Esophagus mucosa (tissue), 1 donor: ENCODE data around the gene NPB. TPM values are rescaled to one million over a fixed set of nuclear protein-coding genes. Genes with fewer than 3 reads are reported as not detected.

Experiments used
- ATAC-seq: fragments of 200-7000 bp; cut with Tn5 transposase; one replicate; pipeline ENCODE4 v1.9.1; 2020
- total RNA-seq: library from RNA; stranded (reverse); gene quantifications from one replicate; pipeline ENCODE4 v1.2.4, GENCODE V29; 2023
- donor health status: DM: yes; HTN: yes; CAD: no.

Gene NPB
- 0.24 TPM for total RNA-seq

DNA sequence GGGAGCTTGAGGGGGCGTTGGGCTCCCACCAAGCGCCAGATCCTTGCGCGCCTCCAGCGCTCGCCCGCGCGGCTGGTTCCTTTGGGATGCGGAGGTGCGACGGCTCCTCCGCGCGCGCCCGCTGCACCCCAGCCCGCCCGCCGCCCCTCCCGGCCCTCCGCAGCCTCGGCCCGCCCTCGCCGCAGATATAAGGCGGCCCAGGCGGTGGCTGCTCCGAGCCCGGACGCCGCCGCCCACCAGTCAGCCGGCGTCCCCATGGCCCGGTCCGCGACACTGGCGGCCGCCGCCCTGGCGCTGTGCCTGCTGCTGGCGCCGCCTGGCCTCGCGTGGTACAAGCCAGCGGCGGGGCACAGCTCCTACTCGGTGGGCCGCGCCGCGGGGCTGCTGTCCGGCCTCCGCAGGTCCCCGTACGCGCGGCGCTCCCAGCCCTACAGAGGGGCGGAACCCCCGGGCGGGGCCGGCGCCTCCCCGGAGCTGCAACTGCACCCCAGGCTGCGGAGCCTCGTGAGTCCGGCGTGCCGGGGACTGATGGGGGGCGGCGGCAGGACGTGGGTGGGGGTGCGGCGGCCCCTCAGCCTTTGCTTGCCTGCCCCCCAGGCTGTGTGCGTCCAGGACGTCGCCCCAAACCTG lies at the start of gene NPB:
Gene NPB, plus strand, starts transcription at position 216 of the 630 bp plus-strand sequence. Its CDS starts 40 bp downstream, at position 256.
- ATAC-seq = peak; percentile 15

- peak; percentile 62 for ATAC-seq
Observed at GRCh38 chr17:81854974-81855774, 46.9 kb upstream of the NPB start.

DNA sequence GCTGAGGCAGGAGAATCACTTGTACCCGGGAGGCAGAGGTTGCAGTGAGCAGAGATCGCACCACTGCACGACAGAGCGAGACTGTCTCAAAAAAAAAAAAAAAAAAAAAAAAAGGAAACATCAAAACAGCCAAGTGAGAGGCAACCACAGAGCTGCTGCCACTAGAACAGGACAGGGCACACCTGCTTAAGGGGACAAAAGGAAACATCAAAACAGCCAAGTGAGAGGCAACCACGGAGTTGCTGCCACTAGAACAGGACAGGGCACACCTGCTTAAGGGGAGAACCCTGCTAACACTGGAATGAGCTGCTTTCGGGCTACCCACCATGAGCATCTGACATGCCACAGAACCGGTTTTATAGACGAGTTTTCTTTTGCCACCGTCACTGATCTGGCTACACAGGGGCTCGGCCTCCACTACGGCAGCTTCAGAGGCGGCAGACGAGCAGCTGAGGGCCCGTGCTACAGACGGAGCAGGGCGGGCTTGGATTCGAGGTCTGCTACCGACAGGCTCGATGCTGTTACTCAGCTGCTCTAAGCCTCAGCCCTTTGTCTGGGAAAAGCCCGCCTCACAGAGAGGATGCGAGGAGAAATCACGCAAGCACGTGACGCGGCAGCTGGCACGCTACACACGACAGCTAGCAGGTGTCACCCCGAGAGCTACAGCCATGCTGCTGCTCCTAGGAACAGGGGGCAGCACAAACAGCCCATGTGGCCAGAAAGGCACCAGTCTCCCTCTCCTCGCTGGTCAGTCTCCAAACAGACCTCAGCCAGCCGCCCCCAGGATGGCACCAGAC lies 43.7 kb upstream of the NPB start:
- ATAC-seq = peak; percentile 2

DNA sequence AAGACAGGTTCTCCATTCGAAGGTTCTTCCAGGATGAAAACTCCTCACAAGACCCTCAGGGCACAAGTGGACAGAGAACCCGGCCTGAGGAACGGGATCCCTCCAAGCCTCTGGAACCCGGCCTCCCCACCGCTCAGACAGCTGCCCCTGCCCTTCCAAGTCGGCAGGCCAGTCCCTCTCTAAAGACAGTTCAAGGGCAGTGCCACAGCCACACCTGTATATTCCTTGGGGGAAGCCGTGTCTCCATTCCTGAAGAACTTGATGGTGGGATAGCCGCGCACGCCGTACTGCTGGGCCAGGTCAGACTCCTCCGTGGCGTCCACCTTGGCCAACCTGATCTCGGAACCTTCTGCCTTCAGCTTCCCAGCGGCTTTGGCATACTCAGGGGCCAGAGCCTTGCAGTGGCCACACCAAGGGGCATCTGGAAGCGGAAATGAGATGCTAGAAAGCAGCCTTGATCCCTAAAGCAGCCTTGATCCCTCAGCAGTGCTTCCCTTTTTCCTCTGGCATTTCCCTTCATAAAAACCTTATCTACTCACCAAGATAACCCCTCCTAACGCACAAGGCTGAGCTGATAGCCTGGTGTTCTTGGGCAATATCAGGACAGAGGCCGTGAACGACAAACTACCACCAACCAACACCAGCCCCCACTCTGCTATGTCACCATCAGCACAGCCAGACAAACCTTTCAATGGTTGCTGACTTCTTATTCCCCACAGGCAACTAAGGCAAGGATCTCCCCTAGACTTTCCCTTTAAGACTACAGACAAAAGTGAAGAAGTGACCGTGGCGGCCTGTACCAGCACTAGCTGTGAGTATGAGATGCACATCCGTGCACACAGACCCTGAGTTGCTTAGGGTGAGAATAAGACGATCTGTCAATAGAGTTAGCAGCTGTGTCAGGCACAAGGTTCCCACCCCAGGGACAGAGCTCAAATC lies 42.8 kb upstream of the NPB start:
- no peak for ATAC-seq

DNA sequence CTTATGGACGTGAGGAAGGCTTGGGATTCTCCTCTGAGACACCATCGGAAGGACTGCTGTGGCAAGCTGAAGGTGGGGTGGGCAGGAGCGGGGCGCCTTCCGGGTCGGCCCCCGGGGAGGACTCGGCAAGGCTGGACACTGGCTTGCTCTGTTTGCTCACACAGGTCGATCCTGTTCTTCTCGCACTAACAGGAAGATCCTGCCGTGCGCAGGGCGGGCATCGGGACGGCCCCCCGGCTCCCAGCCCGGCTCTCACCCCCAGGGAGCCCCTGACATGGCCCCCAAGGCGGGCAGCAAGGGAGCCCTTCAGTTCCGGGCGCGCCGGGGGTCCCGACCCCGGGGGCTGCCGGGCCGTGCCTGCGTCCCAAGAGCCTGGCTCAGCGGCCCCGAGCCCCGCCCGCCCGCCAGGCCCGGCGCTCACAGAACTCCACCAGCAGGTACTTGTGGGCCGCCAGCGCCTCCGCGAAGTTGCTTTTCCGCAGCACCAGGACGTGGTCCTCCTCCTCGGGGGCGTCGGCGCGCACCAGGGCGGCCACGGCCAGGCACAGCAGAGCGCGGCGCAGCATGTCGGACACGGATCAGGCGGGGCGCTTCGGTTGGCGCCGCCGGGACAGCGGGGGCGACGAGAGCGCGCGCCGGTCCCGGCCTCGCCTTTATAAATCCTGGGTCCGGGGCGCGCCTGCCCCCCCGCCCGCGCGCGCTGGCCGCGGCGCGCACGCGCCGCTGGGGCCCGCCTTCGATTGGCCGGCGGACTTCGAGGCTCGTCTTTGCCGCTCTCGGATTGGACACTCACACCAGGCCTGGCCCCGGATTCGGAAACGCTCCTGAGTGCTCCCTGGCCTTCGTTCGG lies 41.9 kb upstream of the NPB start, which contains the start of gene P4HB:
Gene P4HB, minus strand, starts transcription at position 630 of the 850 bp plus-strand sequence. Its CDS starts 64 bp downstream, at position 566.
- peak; percentile 2 for ATAC-seq

- peak; percentile 89 for ATAC-seq
Observed at GRCh38 chr17:81860756-81861568, 41.1 kb upstream of the NPB start.

GRCh38 chr17:81863123-81863675 lies 38.8 kb upstream of the NPB start:
- ATAC-seq = no peak

- no peak for ATAC-seq
Observed at GRCh38 chr17:81863833-81864768, 37.9 kb upstream of the NPB start.

- no peak for ATAC-seq
Observed at GRCh38 chr17:81865358-81865732, 36.7 kb upstream of the NPB start.

DNA sequence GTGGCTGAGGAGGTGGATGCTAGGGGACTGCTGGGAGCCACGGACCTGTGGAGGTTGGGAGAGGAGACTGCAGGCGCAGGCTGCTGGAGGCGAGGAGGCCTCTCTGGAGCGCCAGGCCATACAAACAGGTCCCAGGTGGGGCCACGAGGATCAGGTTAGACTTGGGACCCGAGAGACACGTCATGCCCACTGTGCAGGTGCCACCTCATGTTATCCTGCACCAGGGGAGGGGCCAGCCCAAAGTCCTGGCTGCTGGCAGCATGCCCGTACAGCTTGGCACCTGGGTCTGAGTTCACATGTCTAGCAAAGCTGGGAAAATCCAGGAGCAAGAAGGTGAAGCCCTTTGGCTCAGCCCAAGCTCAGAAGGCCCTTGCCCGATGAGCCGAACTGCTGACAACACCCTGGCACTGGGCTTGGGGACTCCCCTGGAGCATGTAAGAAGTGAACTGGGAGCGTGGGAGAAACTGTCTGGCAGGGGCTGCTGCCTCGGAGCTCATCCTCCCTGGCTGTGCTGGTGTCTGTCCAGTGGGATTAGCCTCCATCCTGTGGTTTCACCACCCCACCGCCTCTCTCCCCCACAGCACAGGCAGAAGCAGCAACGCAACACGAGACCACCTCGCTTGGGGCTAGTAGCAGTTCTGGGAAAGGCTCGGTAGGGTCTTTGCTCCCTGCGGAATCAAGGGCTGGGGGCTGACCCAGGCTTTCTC lies 36.2 kb upstream of the NPB start:
- ATAC-seq = no peak

- no peak for ATAC-seq
Observed at GRCh38 chr17:81866440-81867169, 35.4 kb upstream of the NPB start.

DNA sequence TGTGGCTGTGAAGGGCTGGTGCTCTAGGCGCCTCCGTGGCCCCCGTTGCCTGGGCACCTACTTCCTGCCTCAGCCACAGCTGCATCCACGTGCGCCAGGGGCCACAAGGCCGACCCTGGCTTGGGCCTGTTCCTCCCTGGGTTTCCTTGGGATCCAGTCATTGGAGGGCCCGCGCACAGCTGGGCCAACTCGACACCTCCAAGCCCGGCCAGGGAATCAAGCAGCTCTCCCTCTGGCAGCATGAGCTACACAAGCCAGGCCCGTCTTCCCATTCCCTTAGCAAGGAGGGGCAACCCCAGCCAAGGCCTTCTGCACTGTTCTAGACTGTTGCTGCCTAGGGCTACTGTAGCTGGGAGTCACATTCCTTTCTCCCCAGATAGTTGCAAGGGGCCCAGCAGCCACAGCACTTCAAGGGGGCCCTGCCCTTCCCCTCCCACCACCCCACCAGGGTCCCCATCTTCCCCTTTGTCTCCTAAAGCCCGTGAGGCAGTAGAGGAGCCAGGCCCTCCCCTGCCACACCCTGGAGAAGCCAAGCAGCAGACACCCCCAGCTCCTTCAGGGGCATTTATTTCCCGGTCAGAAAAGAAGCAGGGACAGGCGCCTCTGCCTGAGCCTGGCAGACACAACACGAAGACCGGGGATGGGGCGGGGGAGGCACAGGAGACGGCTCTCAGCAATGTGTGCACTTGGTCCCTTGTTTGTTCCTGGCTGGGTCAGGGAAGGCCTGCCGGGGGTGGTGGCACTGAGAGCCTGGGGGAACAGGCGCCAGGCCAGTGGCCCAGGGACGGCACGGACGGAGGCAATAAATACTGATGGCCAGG lies 34.7 kb upstream of the NPB start:
- ATAC-seq = peak; percentile 0

- no peak for ATAC-seq
Observed at GRCh38 chr17:81867991-81868673, 33.9 kb upstream of the NPB start.

- ATAC-seq = peak; percentile 1
Observed at GRCh38 chr17:81868674-81869220, 33.3 kb upstream of the NPB start.
